Neural cell (in vitro differentiated cells): ENCODE measurements around the gene RARG. TPM values are rescaled to one million over a fixed set of nuclear protein-coding genes. Genes with fewer than 3 reads are reported as not detected.

Source experiments
- H2AFZ ChIP-seq: fragments of 200-600, 300-800 bp; sonication (generic), shearing (Covaris generic); 2 replicates; pipeline ENCODE4 v1.6.0; 2014; ENCODE audit warnings: low read depth, mild to moderate bottlenecking, antibody characterized with exemption, low read length, moderate library complexity
- H3F3A ChIP-seq: fragments of 200-600 bp; shearing (Covaris generic); 2 replicates; pipeline ENCODE4 v1.6.1; 2016; ENCODE audit warnings: mild to moderate bottlenecking, moderate library complexity, mixed read lengths, antibody characterized with exemption, low read length; ENCODE audit not compliant: insufficient read depth, poor library complexity, severe bottlenecking
- H3K27ac ChIP-seq: fragments of 200-600, 300-800 bp; sonication (generic), shearing (Covaris generic); 2 replicates; pipeline ENCODE4 v1.5.1; 2014; ENCODE audit warnings: mild to moderate bottlenecking, low read length, moderate library complexity
- H3K27me3 ChIP-seq: fragments of 300-800, 200-600 bp; sonication (generic), shearing (Covaris generic); 2 replicates; pipeline ENCODE4 v1.6.0; 2014; ENCODE audit warnings: mild to moderate bottlenecking, low read depth, low read length, moderate library complexity; ENCODE audit not compliant: insufficient read depth
- H3K36me3 ChIP-seq: fragments of 300-800, 200-600 bp; sonication (generic), shearing (Covaris generic); 2 replicates; pipeline ENCODE4 v1.5.1; 2014; ENCODE audit warnings: mild to moderate bottlenecking, antibody characterized with exemption, low read length, moderate library complexity; ENCODE audit not compliant: insufficient read depth
- H3K4me2 ChIP-seq: fragments of 300-800, 200-600 bp; sonication (generic), shearing (Covaris generic); 2 replicates; pipeline ENCODE4 v1.6.0; 2014; ENCODE audit warnings: mild to moderate bottlenecking, low read length
- H3K4me3 ChIP-seq: fragments of 300-800, 200-600 bp; sonication (generic), shearing (Covaris generic); 2 replicates; pipeline ENCODE4 v1.5.1; 2014; ENCODE audit warnings: mild to moderate bottlenecking, low read length, moderate library complexity
- H3K79me2 ChIP-seq: fragments of 200-600 bp; shearing (Covaris generic); replicated peaks from 2 replicates; pipeline ENCODE4 v1.6.0; 2014; ENCODE audit warnings: mild to moderate bottlenecking, low read length, moderate library complexity; ENCODE audit not compliant: insufficient read depth
- H3K9ac ChIP-seq: fragments of 300-800, 200-600 bp; sonication (generic), shearing (Covaris generic); 2 replicates; pipeline ENCODE4 v1.6.1; 2016; ENCODE audit warnings: mild to moderate bottlenecking, low read length, mixed read lengths
- H3K9me2 ChIP-seq: fragments of 200-600 bp; shearing (Covaris generic); 2 replicates; pipeline ENCODE4 v1.6.1; 2016; ENCODE audit warnings: mild to moderate bottlenecking, low read length, mixed read lengths; ENCODE audit not compliant: insufficient read depth
- H3K9me3 ChIP-seq: fragments of 200-600, 300-800 bp; sonication (generic), shearing (Covaris generic); 2 replicates; pipeline ENCODE4 v1.6.1; 2016; ENCODE audit warnings: mild to moderate bottlenecking, mixed run types, low read length, moderate library complexity, mixed read lengths
- H4K20me1 ChIP-seq: fragments of 200-600 bp; shearing (Covaris generic); 2 replicates; pipeline ENCODE4 v1.6.1; 2016; ENCODE audit warnings: mild to moderate bottlenecking, mixed run types; ENCODE audit not compliant: insufficient read depth
- EP300 ChIP-seq: fragments of 450-650 bp; conservative IDR thresholded peaks from 2 replicates; pipeline ENCODE4 v1.6.1; 2014; ENCODE audit warnings: antibody characterized with exemption, mild to moderate bottlenecking, moderate library complexity; ENCODE audit not compliant: poor library complexity, severe bottlenecking
- EZH2 ChIP-seq: fragments of 200-600, 300-800 bp; shearing (Covaris generic), sonication (generic); IDR thresholded peaks from 2 replicates; pipeline ENCODE4 v1.6.1; 2014; ENCODE audit warnings: antibody characterized with exemption, low read length, borderline replicate concordance, mild to moderate bottlenecking; ENCODE audit not compliant: insufficient read depth, poor library complexity, severe bottlenecking
- MXI1 ChIP-seq: fragments of 450-650 bp; conservative IDR thresholded peaks from 2 replicates; pipeline ENCODE4 v1.6.1; 2014; ENCODE audit warnings: antibody characterized with exemption, mild to moderate bottlenecking; ENCODE audit not compliant: poor library complexity, severe bottlenecking
- POLR2AphosphoS5 ChIP-seq: IDR thresholded peaks from 2 replicates; pipeline ENCODE4 v1.6.1; 2012
- RAD21 ChIP-seq: fragments of 450-650 bp; conservative IDR thresholded peaks from 2 replicates; pipeline ENCODE4 v1.6.1; 2014; ENCODE audit warnings: antibody characterized with exemption, mild to moderate bottlenecking, moderate library complexity
- SMC3 ChIP-seq: fragments of 450-650 bp; conservative IDR thresholded peaks from 2 replicates; pipeline ENCODE4 v1.6.1; 2014; ENCODE audit warnings: antibody characterized with exemption, mild to moderate bottlenecking, moderate library complexity; ENCODE audit not compliant: poor library complexity
- TAF1 ChIP-seq: IDR thresholded peaks from 2 replicates; pipeline ENCODE4 v1.6.1; 2012; ENCODE audit warnings: low read depth
- polyA plus RNA-seq: library from polyadenylated mRNA; depleted of rRNA; stranded (reverse); fragments of >200 nt; gene quantifications from 2 replicates; pipeline ENCODE4 v1.2.3, GENCODE V29; 2014
- TF ChIP-seq, protein P1 (sequence below): fragments of 450-650 bp; IDR thresholded peaks from 2 replicates; pipeline ENCODE4 v1.5.1; 2014; ENCODE audit warnings: antibody characterized with exemption, mild to moderate bottlenecking, moderate library complexity; ENCODE audit not compliant: poor library complexity, severe bottlenecking
- TF ChIP-seq, protein P2 (sequence below): IDR thresholded peaks from 2 replicates; pipeline ENCODE4 v1.6.1; 2012; ENCODE audit warnings: borderline replicate concordance

The RARG gene
- polyA plus RNA-seq, 1 donor from 2014 or later = 0.61 TPM

DNA sequence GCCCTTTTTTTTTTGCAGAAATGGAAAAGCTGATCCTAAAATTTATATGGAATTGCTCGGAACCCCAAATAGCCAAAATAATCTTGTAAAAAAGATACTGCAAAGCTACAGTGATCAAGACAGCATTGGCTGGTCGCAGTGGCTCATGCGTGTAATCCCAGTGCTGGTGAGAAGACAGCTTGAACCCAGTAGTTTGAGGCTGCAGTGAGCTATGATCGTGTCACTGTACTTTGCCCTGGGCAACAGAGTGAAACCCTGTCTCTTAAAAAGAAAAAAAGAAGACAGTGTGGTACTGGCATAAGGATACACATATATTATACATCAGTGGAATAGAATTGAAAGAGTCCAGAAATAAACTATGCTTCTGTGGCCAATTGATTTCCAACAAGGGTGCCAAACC lies 30.4 kb downstream of the RARG start:
- Histone ChIP-seq H3K4me2 (no peak overlapping the region), H3K36me3 (no peaks in the 10 kb centered on the region), H3K79me2 (no peaks in the 10 kb centered on the region), H3K4me3 (no peak overlapping the region), H3K27ac (no peak overlapping the region), H3K9me2 (no peaks in the 10 kb centered on the region), H4K20me1 (no peaks in the 10 kb centered on the region), H2AFZ (no peak overlapping the region), H3K9ac (no peak overlapping the region), H3K27me3 (peaks cover 18% of the 10 kb centered on the region), H3F3A (no peaks in the 10 kb centered on the region), H3K9me3 (no peaks in the 10 kb centered on the region)
- no peak for TF ChIP-seq RAD21
- no peak for TF ChIP-seq POLR2AphosphoS5
- TF ChIP-seq EZH2 = no peak
- no peak for TF ChIP-seq TAF1
- TF ChIP-seq, protein P1, sequence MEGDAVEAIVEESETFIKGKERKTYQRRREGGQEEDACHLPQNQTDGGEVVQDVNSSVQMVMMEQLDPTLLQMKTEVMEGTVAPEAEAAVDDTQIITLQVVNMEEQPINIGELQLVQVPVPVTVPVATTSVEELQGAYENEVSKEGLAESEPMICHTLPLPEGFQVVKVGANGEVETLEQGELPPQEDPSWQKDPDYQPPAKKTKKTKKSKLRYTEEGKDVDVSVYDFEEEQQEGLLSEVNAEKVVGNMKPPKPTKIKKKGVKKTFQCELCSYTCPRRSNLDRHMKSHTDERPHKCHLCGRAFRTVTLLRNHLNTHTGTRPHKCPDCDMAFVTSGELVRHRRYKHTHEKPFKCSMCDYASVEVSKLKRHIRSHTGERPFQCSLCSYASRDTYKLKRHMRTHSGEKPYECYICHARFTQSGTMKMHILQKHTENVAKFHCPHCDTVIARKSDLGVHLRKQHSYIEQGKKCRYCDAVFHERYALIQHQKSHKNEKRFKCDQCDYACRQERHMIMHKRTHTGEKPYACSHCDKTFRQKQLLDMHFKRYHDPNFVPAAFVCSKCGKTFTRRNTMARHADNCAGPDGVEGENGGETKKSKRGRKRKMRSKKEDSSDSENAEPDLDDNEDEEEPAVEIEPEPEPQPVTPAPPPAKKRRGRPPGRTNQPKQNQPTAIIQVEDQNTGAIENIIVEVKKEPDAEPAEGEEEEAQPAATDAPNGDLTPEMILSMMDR = no peak
- no peak for TF ChIP-seq SMC3
- no peak for TF ChIP-seq EP300
- TF ChIP-seq, protein P2, sequence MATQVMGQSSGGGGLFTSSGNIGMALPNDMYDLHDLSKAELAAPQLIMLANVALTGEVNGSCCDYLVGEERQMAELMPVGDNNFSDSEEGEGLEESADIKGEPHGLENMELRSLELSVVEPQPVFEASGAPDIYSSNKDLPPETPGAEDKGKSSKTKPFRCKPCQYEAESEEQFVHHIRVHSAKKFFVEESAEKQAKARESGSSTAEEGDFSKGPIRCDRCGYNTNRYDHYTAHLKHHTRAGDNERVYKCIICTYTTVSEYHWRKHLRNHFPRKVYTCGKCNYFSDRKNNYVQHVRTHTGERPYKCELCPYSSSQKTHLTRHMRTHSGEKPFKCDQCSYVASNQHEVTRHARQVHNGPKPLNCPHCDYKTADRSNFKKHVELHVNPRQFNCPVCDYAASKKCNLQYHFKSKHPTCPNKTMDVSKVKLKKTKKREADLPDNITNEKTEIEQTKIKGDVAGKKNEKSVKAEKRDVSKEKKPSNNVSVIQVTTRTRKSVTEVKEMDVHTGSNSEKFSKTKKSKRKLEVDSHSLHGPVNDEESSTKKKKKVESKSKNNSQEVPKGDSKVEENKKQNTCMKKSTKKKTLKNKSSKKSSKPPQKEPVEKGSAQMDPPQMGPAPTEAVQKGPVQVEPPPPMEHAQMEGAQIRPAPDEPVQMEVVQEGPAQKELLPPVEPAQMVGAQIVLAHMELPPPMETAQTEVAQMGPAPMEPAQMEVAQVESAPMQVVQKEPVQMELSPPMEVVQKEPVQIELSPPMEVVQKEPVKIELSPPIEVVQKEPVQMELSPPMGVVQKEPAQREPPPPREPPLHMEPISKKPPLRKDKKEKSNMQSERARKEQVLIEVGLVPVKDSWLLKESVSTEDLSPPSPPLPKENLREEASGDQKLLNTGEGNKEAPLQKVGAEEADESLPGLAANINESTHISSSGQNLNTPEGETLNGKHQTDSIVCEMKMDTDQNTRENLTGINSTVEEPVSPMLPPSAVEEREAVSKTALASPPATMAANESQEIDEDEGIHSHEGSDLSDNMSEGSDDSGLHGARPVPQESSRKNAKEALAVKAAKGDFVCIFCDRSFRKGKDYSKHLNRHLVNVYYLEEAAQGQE = no peak
- no peak for TF ChIP-seq MXI1

DNA sequence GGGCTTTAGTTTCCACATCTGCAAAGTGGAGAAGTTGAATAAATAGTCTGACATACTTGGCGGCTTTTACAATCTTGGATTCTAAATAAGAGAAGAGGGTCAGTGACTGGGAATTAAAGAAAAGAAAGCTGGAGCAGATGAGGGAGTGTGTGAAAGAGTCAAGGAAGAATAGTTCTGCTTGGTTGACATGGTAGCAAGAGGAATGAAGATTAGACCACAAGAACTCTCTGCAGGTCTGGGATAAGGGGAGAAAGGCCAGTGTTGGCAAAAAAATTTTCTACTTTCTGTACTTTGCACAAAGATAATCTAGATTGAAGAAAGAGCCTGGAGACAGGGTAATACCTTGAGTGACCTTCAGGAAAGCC lies 30.9 kb downstream of the RARG start:
- no peak for TF ChIP-seq SMC3
- TF ChIP-seq, protein P2 = no peak
- no peak for TF ChIP-seq EZH2
- TF ChIP-seq, protein P1 = no peak
- Histone ChIP-seq H3K9me3 (no peaks in the 10 kb centered on the region), H3K4me3 (no peak overlapping the region), H3K27ac (no peak overlapping the region), H4K20me1 (no peaks in the 10 kb centered on the region), H3K9ac (no peak overlapping the region), H2AFZ (no peak overlapping the region), H3K36me3 (no peaks in the 10 kb centered on the region), H3K9me2 (no peaks in the 10 kb centered on the region), H3K27me3 (peaks cover 18% of the 10 kb centered on the region), H3K4me2 (no peak overlapping the region), H3K79me2 (no peaks in the 10 kb centered on the region), H3F3A (no peaks in the 10 kb centered on the region)
